Measurements from ENCODE around the gene CDC45. TPM values are rescaled to one million over a fixed set of nuclear protein-coding genes. Genes with fewer than 3 reads are reported as not detected.
"Not testable (repeated sequence)": the region's sequence is repeated elsewhere in the genome, so short reads cannot be mapped to it uniquely, and the experiment has no call there.

CDC45 gene
- total RNA-seq, 1 experiment from 2014 or later: 67.6 TPM

DNA sequence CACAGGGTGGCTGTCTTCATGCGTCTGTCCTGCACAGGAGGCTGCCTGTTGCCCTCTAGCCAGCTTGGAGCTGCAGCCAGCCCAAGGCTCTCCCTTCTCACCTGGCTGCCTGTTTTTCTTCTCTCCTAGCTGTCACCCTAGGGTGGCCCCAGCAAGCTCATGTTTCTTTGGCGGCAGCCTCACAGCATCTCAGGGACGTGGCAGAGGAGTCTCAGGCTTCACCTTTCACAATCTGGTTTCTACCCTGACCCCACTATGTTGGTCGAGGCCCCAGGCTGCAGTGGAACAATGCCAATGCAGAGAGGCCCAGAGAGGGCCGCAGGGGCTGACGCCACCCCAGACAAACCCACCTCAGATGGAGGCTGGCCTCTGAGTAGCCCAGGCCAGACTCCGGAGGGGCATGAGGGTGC lies 47.0 kb downstream of the CDC45 start:
- DNase-seq (ENCODE audit: low read depth): no peak

DNA sequence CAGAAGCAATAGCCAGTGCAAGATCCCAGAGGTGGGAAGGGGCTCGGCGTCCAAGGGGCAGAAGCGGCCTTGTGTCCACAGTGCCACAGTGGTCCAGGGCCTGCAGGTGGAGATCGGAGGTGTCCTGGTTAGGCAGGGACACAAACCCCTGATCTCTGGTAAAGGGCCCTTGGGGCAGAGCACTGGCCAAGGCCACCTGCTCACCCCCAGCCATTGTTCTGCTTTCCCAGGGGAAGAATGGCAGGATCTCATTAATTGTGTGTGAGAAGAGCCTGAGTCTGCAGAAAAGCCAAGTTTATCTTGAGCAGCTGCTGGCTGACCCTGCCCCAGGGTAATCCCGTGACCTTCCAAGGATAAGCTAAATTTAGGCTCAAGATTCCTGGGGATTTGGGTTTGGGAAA lies 47.6 kb downstream of the CDC45 start:
- DNase-seq (ENCODE audit: low read depth): peak; percentile 83

DNA sequence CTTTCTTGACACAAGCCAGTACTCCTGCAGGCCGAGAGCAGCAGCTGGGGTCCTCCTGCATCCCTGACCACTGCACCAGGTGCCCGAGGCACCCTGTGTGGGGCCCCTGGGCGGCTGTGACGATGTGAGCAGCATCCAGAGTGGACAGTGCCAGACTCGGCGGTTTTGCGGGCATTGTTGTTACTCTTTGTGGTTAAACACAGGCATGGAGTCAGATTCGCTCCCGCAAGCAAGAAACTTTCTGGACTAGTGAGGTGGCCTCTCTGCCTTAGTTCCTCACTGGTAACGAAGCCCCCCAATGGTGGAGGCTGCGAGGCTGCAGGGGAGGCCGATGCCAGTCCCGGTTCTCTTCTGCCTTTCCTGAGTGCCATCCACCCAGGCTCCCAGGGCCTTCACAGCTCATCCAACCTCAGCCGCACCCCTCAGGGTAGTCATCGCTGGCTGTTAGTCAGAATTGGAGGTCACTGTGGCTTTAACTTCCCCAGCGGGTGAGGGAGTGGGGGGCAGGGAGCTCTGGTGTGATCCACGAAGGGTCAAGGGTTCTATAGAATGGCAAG lies 48.2 kb downstream of the CDC45 start:
- DNase-seq (ENCODE audit: low read depth): peak; percentile 86

DNA sequence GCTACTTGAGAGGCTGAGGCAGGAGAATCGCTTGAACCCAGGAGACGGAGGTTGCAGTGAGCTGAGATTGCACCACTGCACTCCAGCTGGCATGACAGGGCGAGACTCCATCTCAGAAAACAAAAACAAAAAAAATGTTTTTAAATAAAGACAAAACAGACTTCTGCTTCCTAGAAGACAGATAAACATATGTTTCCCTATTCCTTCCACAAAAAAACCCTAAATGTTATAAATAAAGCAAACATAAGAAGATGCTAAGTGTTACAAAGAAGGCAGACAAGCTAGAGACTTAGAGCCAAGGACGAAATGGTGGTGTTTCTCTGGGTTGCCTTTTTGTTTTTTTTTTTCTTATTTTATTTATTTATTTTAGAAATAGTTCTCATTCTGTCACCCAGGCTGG lies 50.1 kb downstream of the CDC45 start:
- DNase-seq (ENCODE audit: low read depth): no peak

DNA sequence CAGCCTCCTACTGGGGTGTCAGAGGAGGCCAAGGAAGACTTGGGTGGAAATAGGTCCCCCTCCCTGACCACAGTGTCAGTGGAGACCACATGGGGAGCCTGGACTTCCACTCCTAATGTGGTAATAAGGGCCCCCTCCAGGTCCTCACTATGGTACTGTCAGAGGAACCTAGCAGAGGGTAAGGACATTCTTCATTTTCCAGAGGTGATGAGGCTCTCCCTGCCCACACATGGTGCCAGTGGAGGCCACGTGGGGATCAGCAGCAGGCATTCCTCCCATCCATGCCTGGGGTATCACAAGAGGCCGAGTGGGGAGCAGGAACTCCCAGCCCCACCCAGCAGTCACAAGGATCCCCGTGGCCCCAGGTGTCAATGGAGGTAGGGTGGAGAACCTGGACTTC lies 51.0 kb downstream of the CDC45 start:
- DNase-seq (ENCODE audit: low read depth): no peak

DNA sequence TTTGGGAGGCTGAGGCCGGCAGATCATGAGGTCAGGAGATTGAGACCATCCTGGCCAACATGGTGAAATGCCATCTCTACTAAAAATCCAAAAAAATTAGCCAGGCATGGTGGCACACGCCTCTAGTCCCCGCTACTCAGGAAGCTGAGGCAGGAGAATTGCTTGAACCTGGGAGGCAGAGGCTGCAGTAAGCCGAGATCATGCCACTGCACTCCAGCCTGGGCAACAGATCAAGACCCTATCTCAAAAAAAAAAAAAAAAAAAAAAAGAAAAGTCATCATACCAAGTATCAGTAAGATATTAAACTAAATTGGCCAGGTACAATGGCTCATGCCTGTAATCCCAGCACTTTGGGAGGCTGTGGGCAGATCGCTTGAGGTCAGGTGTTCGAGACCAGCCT lies 51.6 kb downstream of the CDC45 start:
- DNase-seq (ENCODE audit: low read depth): not testable (repeated sequence)

DNA sequence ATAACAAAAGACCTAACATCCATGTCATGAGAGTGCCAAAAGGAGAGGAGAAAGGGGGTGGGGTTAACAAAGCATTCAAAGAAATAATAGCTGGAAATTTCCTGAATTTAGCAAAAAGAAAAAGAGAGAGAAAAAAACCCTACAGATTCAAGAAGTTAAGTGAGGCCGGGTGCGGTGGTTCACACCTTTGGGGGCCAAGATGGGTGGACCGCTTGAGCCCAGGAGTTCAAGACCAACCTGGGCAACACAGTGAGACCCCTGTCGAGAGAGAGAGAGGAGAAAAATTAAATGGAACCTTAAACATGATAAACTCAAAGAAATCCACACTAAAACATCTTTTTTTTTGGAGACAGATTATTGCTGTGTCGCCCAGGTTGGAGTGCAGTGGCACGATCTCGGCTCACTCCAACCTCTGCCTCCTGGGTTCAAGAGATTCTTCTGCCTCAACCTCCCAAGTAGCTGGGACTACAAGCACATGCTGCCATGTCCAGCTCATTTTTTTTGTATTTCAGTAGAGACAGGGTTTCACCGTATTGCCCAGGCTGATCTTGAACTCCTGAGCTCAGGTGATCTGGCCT lies 53.4 kb downstream of the CDC45 start:
- no peak for DNase-seq (ENCODE audit: low read depth)

DNA sequence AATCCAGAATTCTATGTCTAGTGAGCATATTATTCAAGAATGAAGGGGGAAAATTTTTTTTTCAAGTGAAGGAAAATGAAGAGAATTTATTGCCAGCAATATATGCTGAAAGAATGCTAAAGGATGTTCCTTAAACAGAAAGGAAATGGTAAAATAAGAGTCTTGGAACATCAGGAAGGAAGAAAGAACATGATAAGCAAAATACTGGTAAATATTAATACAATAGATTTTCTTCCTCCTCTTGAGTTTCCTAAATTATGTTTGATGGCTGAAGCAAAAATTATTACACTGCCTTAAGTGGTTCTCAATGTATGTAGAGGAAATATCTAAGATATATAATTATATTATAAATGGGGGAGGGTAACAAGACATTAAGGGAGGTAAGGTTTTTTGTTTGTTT lies 54.1 kb downstream of the CDC45 start:
- no peak for DNase-seq (ENCODE audit: low read depth)

DNA sequence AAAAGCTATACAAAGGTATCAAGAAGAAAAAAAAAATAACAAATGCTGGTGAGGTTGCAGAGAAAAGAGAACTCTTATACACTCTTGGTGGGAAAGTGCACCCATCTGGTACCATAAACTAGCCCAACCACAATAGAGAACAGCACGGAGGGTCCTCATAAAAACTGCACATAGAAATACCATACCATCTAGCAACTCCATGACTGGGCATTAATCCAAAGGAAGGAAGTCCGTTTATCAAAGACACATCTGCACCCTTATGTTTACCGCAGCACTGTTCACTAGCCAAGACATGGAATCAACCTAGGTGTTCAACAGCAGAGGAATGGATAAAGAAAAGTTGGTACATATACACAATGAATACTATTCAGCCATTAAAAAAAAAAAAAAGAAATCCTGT lies 55.3 kb downstream of the CDC45 start:
- DNase-seq (ENCODE audit: low read depth): no peak

DNA sequence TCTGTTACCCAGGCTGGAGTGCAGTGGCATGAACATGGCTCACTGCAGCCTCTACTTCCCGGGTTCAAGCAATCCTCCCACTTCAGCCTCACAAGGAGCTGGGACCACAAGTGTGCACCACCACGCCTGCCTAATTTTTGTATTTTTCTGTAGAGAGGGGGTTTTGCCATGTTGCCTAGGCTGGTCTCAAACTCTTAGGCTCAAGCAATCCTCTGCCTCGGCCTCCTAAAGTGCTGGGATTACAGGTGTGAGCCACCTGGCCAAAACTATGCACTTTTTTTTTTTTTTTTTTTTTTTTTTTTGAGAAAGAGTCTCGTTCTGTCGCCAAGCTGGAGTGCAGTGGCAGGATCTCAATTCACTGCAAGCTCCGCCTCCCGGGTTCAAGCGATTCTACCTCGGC lies 56.8 kb downstream of the CDC45 start:
- DNase-seq (ENCODE audit: low read depth): no peak

DNA sequence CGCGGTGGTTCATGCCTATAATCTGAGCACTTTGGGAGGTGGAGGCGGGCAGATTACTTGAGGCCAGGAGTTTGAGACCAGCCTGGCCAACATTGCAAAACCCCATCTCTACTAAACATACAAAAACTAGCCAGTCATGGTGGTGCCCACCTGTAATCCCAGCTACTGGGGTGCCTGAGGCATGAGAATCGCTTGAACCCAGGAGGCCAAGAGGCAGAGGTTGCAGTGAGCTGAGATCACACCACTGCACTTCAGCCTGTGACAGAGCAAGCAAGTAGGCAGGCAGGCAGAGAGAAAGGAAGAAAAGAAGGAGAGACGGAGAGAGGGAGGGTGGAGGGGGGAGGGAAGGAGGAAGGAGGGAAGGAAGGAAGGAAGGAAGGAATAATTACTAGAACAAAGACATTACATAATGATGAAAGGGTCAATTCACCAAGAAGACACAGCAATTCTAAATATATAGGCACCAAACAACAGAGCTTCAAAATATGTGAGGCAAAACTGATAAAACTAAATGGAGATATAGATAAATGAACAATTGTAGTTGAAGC lies 58.3 kb downstream of the CDC45 start:
- DNase-seq (ENCODE audit: low read depth): no peak

DNA sequence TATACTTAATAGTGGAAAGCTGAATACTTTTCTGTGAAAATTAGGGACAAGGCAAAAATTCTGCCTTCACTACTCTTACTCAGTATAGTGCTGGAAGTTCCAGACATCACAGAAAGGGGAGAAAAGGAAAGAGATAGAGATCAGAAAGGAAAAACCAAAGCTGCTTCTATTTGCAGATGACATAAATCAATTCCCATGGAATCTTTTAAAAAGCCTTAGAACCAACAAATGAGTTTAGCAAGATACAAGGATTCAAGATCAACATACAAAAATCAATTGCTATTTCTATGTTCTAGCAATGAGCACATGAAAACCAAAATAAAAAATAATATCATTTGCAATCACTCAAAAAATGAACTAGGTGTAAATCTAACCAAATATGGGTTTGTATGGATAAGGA lies 60.7 kb downstream of the CDC45 start:
- no peak for DNase-seq (ENCODE audit: low read depth)

DNA sequence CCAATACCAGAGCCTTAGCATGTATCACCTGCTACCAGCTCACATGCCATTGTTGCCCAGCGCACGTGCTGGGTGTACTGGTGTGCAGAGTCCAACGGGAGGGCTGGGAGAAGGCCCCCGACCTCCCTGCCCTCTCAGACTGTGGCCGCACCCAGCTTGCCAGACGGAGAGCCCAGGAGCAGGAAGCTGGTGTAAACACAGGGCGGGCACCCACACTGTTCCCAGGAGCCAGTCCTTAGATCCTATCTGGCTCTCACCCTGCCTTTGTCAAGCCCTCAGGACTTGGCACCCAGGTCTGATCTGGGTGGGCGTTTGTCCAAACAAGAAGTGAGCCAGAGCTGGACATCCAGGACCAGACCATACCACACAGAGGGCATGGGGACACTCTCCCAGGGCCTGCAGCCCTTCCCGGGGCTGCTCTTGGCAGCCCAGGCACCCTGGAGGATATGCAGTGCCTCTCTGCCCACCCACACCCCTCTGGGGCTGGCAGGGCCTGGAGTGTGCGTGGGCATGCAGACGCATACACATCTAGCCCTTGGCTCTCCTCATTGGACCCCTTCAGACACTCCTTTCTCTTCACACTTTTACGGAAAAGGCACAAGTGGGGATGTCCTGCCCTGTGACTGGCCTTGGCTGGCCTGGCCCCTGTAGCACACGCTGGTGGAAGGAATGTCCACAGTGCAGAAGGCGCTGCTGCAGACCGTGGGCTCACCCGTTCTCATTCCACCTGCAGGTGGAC lies 64.4 kb downstream of the CDC45 start:
- no peak for DNase-seq (ENCODE audit: low read depth)

DNA sequence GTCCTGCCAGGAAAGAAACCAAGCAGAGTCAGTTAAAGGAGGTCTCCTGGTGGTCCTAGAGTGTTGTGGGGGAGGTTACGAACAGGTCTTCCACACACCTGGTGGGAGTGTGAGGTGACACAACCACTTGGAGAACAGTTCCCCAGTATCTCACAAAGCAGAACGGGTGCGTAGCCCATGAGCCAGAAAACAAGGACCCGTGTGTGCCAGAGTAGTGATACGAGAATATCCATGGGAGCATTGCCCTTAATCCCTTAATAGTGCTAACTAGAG lies 66.2 kb downstream of the CDC45 start:
- no peak for DNase-seq (ENCODE audit: low read depth)

DNA sequence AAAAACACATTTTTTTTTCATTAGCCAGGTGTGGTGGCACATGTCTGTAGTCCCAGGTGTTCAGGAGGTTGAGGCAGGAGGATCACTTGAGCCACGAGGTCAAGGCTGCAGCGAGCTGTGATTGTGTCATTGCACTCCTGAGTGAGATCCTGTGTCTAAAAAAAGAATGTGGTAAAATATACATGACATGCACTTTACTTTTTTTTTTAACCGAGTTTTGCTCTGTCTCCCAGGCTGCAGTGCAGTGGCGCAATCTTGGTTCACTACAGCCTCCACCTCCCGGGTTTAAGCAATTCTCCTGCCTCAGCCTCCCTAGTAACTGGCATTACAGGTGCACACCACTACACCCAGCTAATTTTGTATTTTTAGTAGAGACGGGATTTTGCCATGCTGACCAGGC lies 67.0 kb downstream of the CDC45 start:
- DNase-seq (ENCODE audit: low read depth): no peak

DNA sequence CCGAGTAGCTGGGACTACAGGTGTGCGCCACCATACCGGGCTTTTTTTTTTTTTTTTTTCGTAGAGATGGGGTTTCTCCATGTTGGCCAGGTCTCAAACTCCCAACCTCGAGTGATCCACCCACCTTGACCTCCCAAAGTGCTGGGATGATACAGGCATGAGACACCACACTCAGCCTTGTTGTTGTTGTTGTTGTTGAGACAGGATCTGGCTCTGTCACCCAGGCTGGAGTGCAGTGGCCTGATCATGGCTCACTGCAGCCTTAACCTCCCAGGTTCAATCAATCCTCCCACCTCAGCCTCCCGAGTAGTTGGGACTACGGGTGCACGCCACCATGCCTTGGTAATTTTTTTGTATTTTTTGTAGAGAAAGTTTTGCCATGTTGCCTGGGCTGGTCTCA lies 67.9 kb downstream of the CDC45 start:
- DNase-seq (ENCODE audit: low read depth): no peak

DNA sequence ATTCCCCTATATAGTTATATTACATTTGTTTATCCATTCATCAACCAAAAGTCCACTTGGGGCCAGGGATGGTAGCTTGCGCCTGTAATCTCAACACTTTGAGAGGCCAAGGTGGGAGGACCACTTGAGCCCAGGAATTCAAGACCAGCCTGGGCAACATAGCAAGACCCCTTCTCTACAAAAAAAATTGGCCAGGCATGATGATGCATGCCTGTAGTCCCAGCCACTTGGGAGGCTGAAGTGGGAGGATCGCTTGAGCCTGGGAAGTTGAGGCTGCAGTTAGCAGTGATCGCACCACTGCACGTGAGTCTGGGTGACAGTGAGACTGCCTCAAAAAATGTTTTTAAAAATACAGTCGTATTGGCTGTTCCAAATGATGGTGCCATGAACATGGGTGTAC lies 68.7 kb downstream of the CDC45 start:
- not testable (repeated sequence) for DNase-seq (ENCODE audit: low read depth)

DNA sequence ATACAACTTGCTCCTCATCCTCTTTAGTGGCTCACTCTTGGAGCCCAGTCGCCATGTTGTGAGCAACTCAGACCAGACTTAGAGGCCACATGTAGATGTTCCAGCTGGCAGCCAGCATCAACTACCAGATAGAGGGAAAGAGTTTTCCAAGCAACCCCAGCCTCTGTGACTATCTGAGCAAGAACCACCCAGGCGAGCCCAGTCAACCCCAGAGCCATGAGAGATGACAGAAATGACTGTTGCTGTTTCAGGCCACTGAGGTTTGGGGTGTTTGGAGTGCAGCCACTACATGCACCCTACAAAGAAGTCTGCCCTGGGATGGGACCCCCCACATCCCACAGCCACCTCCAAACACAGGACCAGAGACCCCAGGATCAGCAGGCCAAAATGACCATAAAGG lies 69.2 kb downstream of the CDC45 start:
- DNase-seq (ENCODE audit: low read depth): no peak

DNA sequence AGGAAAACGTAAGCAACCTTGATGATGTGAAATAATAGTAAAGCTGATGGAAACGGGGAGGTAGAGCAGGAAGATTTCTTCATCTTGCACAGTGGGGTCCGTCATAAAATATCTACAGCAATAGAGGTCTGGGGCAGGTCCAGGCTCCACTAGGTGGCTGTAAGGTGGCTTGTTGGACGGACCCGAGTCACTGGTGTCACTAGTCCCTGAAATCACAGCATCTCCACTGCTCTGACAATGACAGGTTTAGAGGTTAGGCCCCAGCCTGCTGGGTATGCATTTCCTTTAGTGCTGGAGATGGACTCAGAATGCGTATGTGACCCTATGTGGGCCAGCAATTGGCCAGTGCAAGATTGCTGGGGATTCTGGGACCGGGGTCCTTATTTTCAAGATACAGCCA lies 69.7 kb downstream of the CDC45 start:
- no peak for DNase-seq (ENCODE audit: low read depth)

DNA sequence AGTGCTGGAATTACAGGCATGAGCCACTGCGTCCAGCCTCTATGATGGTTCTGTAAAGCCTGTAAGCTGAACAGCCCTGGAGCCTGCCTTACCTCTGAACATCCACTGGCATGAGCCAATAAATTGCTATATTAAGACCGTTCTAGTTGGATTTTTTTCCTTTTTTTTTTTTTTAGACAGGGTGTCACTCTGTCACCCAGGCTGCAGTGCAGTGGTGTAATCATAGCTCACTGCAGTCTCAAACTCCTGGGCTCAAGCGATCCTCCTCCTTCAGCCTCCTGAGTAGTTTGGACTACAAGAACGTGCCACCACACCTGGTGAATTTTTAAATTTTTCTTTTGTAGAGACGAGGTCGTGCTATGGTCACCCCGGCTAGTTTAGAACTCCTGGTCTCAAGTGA lies 70.7 kb downstream of the CDC45 start:
- DNase-seq (ENCODE audit: low read depth): no peak

DNA sequence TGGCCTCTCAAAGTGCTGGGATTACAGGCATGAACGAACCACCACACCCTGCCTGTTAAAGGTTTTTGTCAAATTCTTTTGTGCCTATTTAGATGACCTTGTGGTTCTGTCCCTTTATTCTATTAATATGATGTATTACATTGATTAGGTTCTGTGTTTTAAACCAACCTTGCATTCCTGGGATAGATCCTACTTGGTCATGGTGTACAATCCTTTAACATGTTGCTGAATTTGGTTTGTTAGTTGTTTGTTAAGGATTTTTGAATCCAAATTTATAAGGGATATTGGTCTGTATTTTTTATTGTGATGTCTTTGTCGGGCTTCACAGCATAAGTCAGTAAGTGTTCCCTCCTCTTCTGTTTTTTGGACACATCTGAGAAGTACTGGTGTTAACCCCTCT lies 73.5 kb downstream of the CDC45 start:
- DNase-seq (ENCODE audit: low read depth): no peak

DNA sequence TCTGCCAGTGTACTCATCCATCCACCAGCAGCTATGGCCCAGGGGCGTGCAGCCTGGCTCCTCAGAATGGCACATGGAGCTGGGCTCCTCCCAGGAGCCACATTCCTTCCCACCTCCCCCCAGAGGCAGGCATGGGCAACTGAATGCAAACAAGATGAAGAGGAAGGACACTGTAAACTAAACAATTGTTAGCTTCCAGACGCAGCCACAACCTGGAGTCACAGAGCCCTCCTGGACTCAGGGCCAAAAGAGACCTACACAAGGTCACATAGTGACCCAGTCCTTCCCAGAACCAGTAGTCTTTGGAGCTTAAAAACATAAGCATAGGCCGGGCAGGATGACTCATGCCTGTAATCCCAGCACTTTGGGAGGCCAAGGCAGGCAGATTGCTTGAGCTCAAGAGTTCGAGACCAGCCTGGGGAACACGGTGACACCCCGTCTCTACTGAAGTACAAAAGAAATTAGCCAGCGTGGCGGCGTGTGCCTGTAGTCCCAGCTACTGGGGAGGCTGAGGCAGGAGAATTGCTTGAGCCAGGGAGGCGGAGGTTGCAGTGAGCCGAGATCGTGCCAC lies 75.2 kb downstream of the CDC45 start:
- DNase-seq (ENCODE audit: low read depth): peak; percentile 50

DNA sequence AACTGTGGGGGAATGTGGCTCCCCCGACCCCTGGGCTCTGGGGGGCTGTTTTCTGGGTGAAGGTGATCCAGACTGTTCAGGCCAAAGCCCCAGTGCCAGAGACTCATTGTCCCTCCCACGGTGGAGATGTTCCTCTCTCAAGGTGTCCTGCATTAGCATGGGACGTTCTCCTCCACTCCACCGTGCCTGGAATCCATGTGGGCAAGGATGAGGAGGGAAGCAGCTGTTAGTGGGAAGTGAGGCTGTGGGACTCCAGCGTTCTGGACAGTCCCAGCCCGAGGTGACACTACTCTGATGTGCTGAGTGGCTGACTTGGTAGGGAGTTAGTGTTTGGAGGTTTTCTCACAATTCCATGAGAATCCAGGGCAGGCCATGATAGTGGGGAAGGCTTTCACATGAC lies 75.9 kb downstream of the CDC45 start:
- no peak for DNase-seq (ENCODE audit: low read depth)
